Spleen (tissue), 11 donors: ENCODE measurements around the gene ANKRD11. TPM values are rescaled to one million over a fixed set of nuclear protein-coding genes. Genes with fewer than 3 reads are reported as not detected.
"Not testable (repeated sequence)": the region's sequence is repeated elsewhere in the genome, so short reads cannot be mapped to it uniquely, and the experiment has no call there.

Experiments used
- DNase-seq: peaks from one replicate; pipeline ENCODE4 v3.0.0-alpha.2; 2020
- H3K27ac ChIP-seq, 8 donors: fragments of 200-600 bp; sonication (generic) in 7 of 8; 1 replicate in 4 of 8; 2 replicates in 4 of 8; pipeline versions ENCODE4 v1.5.0 to v1.8.0; 2016 to 2021; ENCODE audit warnings: inconsistent platforms in 4 of 8, mild to moderate bottlenecking in 4 of 8, moderate library complexity in 1 of 8
- H3K27me3 ChIP-seq, 7 donors: fragments of 200-600 bp; sonication (generic) in 6 of 7; replicated peaks in 1 of 7; 1 replicate in 4 of 7; 2 replicates in 3 of 7; pipeline versions ENCODE4 v1.5.0 to v1.8.0; 2016 to 2021; ENCODE audit warnings: inconsistent platforms in 3 of 7, mild to moderate bottlenecking in 1 of 7
- H3K36me3 ChIP-seq, 6 donors: fragments of 200-600 bp; sonication (generic) in 5 of 6; 1 replicate in 4 of 6; 2 replicates in 2 of 6; pipeline versions ENCODE4 v1.5.0 to v1.8.0; 2016 to 2021; ENCODE audit warnings: inconsistent platforms in 2 of 6
- H3K4me1 ChIP-seq, 6 donors: fragments of 200-600 bp; sonication (generic) in 5 of 6; 1 replicate in 3 of 6; 2 replicates in 3 of 6; pipeline versions ENCODE4 v1.5.0 to v1.8.0; 2016 to 2021; ENCODE audit warnings: inconsistent platforms in 3 of 6
- H3K4me3 ChIP-seq, 8 donors: fragments of 200-600 bp; sonication (generic) in 7 of 8; 1 replicate in 4 of 8; 2 replicates in 4 of 8; pipeline versions ENCODE4 v1.5.0 to v1.8.0; 2016 to 2021; ENCODE audit warnings: inconsistent platforms in 4 of 8, mild to moderate bottlenecking in 4 of 8, moderate library complexity in 2 of 8
- H3K9me3 ChIP-seq, 8 donors: fragments of 200-600 bp; sonication (generic) in 7 of 8; 1 replicate in 4 of 8; 2 replicates in 4 of 8; pipeline versions ENCODE4 v1.5.0 to v1.8.0; 2016 to 2021; ENCODE audit warnings: inconsistent platforms in 4 of 8
- CTCF ChIP-seq, 11 experiments: fragments of 200-600 bp in 7 of 11; fragments of 450-650 bp in 4 of 11; sonication (generic) in 4 of 11; IDR thresholded peaks in 8 of 11; conservative IDR thresholded peaks in 3 of 11; 1 replicate in 7 of 11; 2 replicates in 4 of 11; pipeline versions ENCODE4 v1.4.0 to v1.8.0; 2016 to 2021; ENCODE audit warnings: antibody characterized with exemption in 11 of 11, inconsistent platforms in 4 of 11, mild to moderate bottlenecking in 1 of 11
- POLR2A ChIP-seq, 3 donors: fragments of 450-650 bp; IDR thresholded peaks; one replicate each; pipeline ENCODE4 v1.5.1; 2017; ENCODE audit warnings: antibody characterized with exemption in 3 of 3, mild to moderate bottlenecking in 1 of 3
- POLR2AphosphoS5 ChIP-seq, 3 donors: sonication (generic); formaldehyde crosslinking; IDR thresholded peaks; one replicate each; pipeline ENCODE4 v1.5.1; 2017; ENCODE audit warnings: antibody characterized with exemption in 3 of 3
- WGBS, 5 donors: extraction: QIAGEN DNeasy Blood & Tissue Kit in 3 of 5; methylation state at CpG; one replicate each; pipeline versions ENCODE4 v1.1.5 to v1.1.7; 2013 to 2018; 5-methylcytosine and 5-hydroxymethylcytosine counted together
- intact Hi-C: fragments of 100-400 bp; cut with DNase I; formaldehyde crosslinking; loops from one replicate; pipeline ENCODE4 v1.15.0; 2023; ENCODE audit warnings: low total_unique reads
- polyA plus RNA-seq, 3 donors: library from polyadenylated mRNA; stranded (reverse); fragments of 200-250 nt; gene quantifications; one replicate each; pipeline ENCODE4 v1.2.1, GENCODE V29; 2013
- total RNA-seq, 7 donors: library from RNA; depleted of rRNA in 3 of 7; stranded (reverse); fragments of >200 nt in 3 of 7; fragmentation: NEBNext Ultra II Directional in 4 of 7; extraction: Animal tissue kit (Norgen Biotek cat#: 25700) in 4 of 7; gene quantifications; one replicate each; pipeline versions ENCODE4 v1.1.0 to v1.2.1, GENCODE V29; 2016 to 2021
- donor health status: healthy with polysubstance abuse.
- donor health status: DM: no; HTN: no; CAD: no; lungs with moderate emphysema.
- donor health status: DM: no; HTN: no; CAD: no.
- donor health status: Bipolar disorder and iron deficiency.
- donor health status: healthy.
- donor health status: DM: no; HTN: no; CAD: no.
- donor health status: DM: yes; HTN: yes; CAD: no.

ANKRD11 gene
- total and polyA plus RNA-seq, 10 donors = 29.0 to 203 (median 128) TPM

GRCh38 chr16:89383095-89384003, 107.0 kb downstream of the ANKRD11 start:
- DNase-seq = no peak
- TF ChIP-seq POLR2AphosphoS5 (IDR thresholded peaks at IDR 0.05) (peak in 2 of 3 donors; percentile 16 to 55), POLR2A (IDR thresholded peaks at IDR 0.05) (no peak), CTCF (IDR thresholded peaks at IDR 0.05 in 8 of 11, conservative IDR thresholded peaks at IDR 0.05 in 3 of 11) (no peak)

GRCh38 chr16:89382555-89382954, 107.8 kb downstream of the ANKRD11 start:
- H3K36me3 ChIP-seq, H3K9me3 ChIP-seq, intact Hi-C loops, DNase-seq, H3K27me3 ChIP-seq, H3K4me3 ChIP-seq: not testable (repeated sequence)
- WGBS, 5 donors = 74 to 79% (median 76%) methylated on average over 5 of the region's 5 CpGs
- Histone ChIP-seq H3K27ac (peak overlapping the region in 3 of 8 donors; percentile 7 to 48 (median 29)), H3K4me1 (peaks cover 39 to 100% (median 95%) of the 10 kb centered on the region in 6 donors)

More at GRCh38 chr16:89383095-89384003, 107.0 kb downstream of the ANKRD11 start:
- Histone ChIP-seq H3K4me3 (peak overlapping the region in 1 of 8 donors; percentile 25), H3K27ac (peak overlapping the region in 3 of 8 donors; percentile 7 to 48 (median 29)), H3K27me3 (no peaks in the 10 kb centered on the region), H3K9me3 (no peaks in the 10 kb centered on the region), H3K36me3 (no peaks in the 10 kb centered on the region), H3K4me1 (peaks cover 40 to 100% (median 95%) of the 10 kb centered on the region in 6 donors)
- WGBS, 5 donors = 56 to 62% (median 60%) methylated on average over 28 to 29 of the region's 29 CpGs
- intact Hi-C loops = no loop called here

GRCh38 chr16:89381788-89382187, 108.6 kb downstream of the ANKRD11 start:
- WGBS, 5 donors = 64 to 88% (median 84%) methylated on average over 14 of the region's 14 CpGs
- H3K27ac ChIP-seq = no peak overlapping the region
- peaks cover 38 to 100% (median 94%) of the 10 kb centered on the region in 6 donors for H3K4me1 ChIP-seq
- TF ChIP-seq POLR2AphosphoS5 (IDR thresholded peaks at IDR 0.05) (no peak), CTCF (IDR thresholded peaks at IDR 0.05 in 8 of 11, conservative IDR thresholded peaks at IDR 0.05 in 3 of 11) (no peak), POLR2A (IDR thresholded peaks at IDR 0.05) (no peak)
- H3K27me3 ChIP-seq = no peaks in the 10 kb centered on the region
- no peak for DNase-seq
- intact Hi-C loops = no loop called here
- H3K9me3 ChIP-seq = peaks cover 0 to 2% (median 0%) of the 10 kb centered on the region in 8 donors
- no peaks in the 10 kb centered on the region for H3K36me3 ChIP-seq
- H3K4me3 ChIP-seq = no peak overlapping the region

- Histone ChIP-seq H3K36me3 (no peaks in the 10 kb centered on the region), H3K4me1 (peaks cover 38 to 100% (median 90%) of the 10 kb centered on the region in 6 donors), H3K27me3 (no peaks in the 10 kb centered on the region), H3K4me3 (no peak overlapping the region), H3K27ac (no peak overlapping the region), H3K9me3 (peaks cover 0 to 13% (median 10%) of the 10 kb centered on the region in 8 donors)
- 67 to 85% (median 74%) methylated on average over 15 of the region's 15 CpGs for WGBS, 5 donors
- TF ChIP-seq POLR2AphosphoS5 (IDR thresholded peaks at IDR 0.05) (no peak), CTCF (IDR thresholded peaks at IDR 0.05 in 8 of 11, conservative IDR thresholded peaks at IDR 0.05 in 3 of 11) (no peak), POLR2A (IDR thresholded peaks at IDR 0.05) (no peak)
- intact Hi-C loops = no loop called here
- DNase-seq = no peak
These were observed 109.7 kb downstream of the ANKRD11 start for GRCh38 chr16:89380681-89381080.
